Gastrocnemius medialis (tissue), 4 donors: ENCODE data around the gene HSPE1.
A peak's percentile ranks its signal among the peaks of the same experiment; 100 is the strongest.

Experiments used
- CTCF ChIP-seq, 5 experiments: fragments of 450-650 bp in 3 of 5; fragments of 200-600 bp in 2 of 5; sonication (generic) in 2 of 5; IDR thresholded peaks in 4 of 5; conservative IDR thresholded peaks in 1 of 5; 1 replicate in 4 of 5; 2 replicates in 1 of 5; pipeline ENCODE4 v1.5.1; 2016 to 2019; ENCODE audit warnings: antibody characterized with exemption in 5 of 5, mild to moderate bottlenecking in 3 of 5, moderate library complexity in 3 of 5
- POLR2A ChIP-seq, 2 donors: fragments of 450-650 bp; IDR thresholded peaks; one replicate each; pipeline ENCODE4 v1.6.1; 2017; ENCODE audit warnings: antibody characterized with exemption in 2 of 2, mild to moderate bottlenecking in 2 of 2, moderate library complexity in 2 of 2

- TF ChIP-seq POLR2A (IDR thresholded peaks at IDR 0.05) (peak; percentile 95 to 97), CTCF (IDR thresholded peaks at IDR 0.05 in 4 of 5, conservative IDR thresholded peaks at IDR 0.05 in 1 of 5) (no peak)
Observed at GRCh38 chr2:197515739-197516392, 15.7 kb downstream of the HSPE1 start, which contains the start of gene MOB4.
